GM23248 (cell line): ENCODE measurements around the gene CTNNA3.

ENCODE experiments used
- EZH2 ChIP-seq: fragments of 200-600 bp; sonication (generic); IDR thresholded peaks from 2 replicates; pipeline ENCODE4 v1.6.1; 2018; ENCODE audit warnings: antibody characterized with exemption, mild to moderate bottlenecking; ENCODE audit not compliant: insufficient read depth, poor library complexity, severe bottlenecking
- EZH2phosphoT487 ChIP-seq: fragments of 200-600 bp; sonication (generic); IDR thresholded peaks from 2 replicates; pipeline ENCODE4 v1.6.1; 2018; ENCODE audit warnings: antibody characterized with exemption, moderate library complexity, mild to moderate bottlenecking, low read depth; ENCODE audit not compliant: insufficient read depth

GRCh38 chr10:66102756-66103155 is 1593.2 kb downstream of the CTNNA3 start:
- no peak for TF ChIP-seq EZH2
- no peak for TF ChIP-seq EZH2phosphoT487
